ENCODE data around the gene DPP4.

DPP4 gene

DNA sequence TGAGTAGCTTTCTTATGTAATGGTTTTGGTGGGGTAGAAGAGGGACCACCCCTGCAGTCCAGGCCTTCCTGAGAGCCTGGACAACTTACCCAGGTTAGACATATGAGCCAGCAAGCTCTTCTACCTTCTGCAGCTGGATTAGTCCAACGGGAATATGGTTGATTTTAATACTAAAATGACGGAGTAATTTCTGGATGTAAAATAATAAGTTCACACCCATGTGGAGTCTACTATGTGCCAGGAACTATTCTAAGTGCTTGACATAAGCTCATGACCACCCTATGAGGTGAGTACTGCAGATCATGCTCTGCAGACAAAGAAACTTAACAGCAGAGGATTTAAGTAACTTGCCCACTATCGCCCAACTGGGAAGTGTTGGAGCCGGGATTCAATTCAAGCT lies 45.5 kb downstream of the DPP4 start:
- no peak for ATAC-seq
- TF ChIP-seq, protein P1, sequence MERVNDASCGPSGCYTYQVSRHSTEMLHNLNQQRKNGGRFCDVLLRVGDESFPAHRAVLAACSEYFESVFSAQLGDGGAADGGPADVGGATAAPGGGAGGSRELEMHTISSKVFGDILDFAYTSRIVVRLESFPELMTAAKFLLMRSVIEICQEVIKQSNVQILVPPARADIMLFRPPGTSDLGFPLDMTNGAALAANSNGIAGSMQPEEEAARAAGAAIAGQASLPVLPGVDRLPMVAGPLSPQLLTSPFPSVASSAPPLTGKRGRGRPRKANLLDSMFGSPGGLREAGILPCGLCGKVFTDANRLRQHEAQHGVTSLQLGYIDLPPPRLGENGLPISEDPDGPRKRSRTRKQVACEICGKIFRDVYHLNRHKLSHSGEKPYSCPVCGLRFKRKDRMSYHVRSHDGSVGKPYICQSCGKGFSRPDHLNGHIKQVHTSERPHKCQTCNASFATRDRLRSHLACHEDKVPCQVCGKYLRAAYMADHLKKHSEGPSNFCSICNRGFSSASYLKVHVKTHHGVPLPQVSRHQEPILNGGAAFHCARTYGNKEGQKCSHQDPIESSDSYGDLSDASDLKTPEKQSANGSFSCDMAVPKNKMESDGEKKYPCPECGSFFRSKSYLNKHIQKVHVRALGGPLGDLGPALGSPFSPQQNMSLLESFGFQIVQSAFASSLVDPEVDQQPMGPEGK (CRISPR knock-in tag; IDR thresholded peaks at IDR 0.05; ENCODE audit: borderline replicate concordance), result no peak
- TF ChIP-seq CSDC2 (CRISPR knock-in tag; IDR thresholded peaks at IDR 0.05) (no peak), BACH2 (CRISPR knock-in tag; IDR thresholded peaks at IDR 0.05; ENCODE audit: borderline replicate concordance) (no peak), TCF4 (CRISPR knock-in tag; IDR thresholded peaks at IDR 0.05; ENCODE audit: borderline replicate concordance) (no peak), CSRNP3 (CRISPR knock-in tag; IDR thresholded peaks at IDR 0.05) (no peak), TOX (CRISPR knock-in tag; IDR thresholded peaks at IDR 0.05; ENCODE audit: borderline replicate concordance) (no peak)

DNA sequence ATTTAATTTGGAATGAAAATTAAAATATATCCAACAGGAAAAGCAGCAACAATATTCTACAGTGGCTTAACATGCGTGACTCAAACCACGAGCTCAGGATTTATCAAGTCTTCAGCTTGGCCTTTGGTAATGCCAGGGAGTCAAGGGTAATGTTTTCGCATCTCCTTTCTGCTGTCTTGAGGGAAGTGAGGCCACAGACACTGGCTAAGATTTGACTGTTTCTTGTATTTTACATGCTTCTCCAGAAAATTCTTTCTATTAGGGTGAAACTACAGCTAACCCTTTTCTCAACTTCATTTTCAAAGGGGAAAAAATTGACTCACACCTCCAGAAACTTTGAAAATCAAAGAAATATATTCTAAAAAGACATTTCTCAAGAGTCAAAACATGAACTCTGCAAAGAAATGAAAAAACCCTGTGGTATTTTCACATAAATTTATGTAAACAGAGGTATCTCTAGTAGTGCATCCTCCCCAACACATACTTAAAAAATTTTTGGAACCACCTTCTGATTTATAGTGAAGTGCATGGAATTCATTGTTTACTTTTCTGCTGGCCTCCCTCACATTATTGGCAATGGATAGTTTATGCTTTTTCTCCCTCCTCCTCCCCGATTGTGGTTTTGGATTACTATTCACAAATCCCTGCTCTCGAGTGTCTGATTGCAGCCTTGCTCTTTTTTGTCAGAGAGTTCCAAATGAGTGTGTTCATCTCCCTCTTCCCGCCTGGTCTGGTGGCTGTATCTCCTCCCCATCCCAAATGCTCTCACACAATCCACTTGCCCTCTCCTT lies 48.7 kb downstream of the DPP4 start:
- TF ChIP-seq ESRRG (CRISPR knock-in tag; IDR thresholded peaks at IDR 0.05), result no peak
- TF ChIP-seq ZNF70 (CRISPR knock-in tag; IDR thresholded peaks at IDR 0.05), result no peak
- no peak for TF ChIP-seq GLIS3 (CRISPR knock-in tag; IDR thresholded peaks at IDR 0.05)
- no peak for TF ChIP-seq ISL1 (CRISPR knock-in tag; IDR thresholded peaks at IDR 0.05)
- TF ChIP-seq ZNF8 (CRISPR knock-in tag; IDR thresholded peaks at IDR 0.05), result no peak
- TF ChIP-seq ARNTL (CRISPR knock-in tag; IDR thresholded peaks at IDR 0.05; ENCODE audit: borderline replicate concordance, low read depth), result no peak
- TF ChIP-seq ZNF565 (CRISPR knock-in tag; conservative IDR thresholded peaks at IDR 0.05; ENCODE audit: low read depth), result no peak
- TF ChIP-seq ZC3H10 (CRISPR knock-in tag; IDR thresholded peaks at IDR 0.05), result no peak
- TF ChIP-seq ZFP30 (CRISPR knock-in tag; IDR thresholded peaks at IDR 0.05), result no peak
- no peak for TF ChIP-seq CSDC2 (CRISPR knock-in tag; IDR thresholded peaks at IDR 0.05)
- ATAC-seq, result peak; percentile 38; the same call in 2 of the 3 replicates

DNA sequence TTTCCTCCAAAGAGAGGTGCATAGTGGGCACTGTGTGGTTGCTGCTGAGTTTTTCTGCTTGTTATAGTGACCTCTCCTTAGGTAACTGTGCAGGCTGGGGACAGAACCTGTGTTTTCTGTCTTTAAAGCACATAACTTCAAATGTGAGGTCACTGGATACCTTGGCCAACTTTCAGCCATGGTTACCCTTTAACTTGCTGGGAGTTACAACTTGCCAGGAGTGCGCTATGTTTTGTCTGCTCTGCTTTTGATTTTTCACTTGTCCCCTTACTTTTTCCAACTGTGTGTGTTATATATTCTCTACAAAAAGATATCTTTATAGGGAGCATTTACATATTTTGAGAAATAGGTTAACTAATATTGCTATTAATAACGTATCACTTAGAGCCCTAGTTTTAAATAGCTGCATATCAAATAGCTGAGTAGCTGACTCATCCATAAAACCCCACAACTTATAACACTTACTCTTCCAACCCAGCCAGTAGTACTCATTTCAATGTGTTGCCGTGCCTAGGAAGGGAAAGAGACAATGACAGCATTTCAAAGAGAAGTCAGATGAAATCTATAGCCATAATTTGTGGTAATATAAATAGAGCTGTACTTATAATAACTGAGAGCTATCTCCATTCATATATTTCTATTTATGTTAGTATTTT lies 51.6 kb downstream of the DPP4 start:
- ATAC-seq, result peak; percentile 79
- no peak for TF ChIP-seq TCF4 (CRISPR knock-in tag; IDR thresholded peaks at IDR 0.05; ENCODE audit: borderline replicate concordance)
- TF ChIP-seq RARB (CRISPR knock-in tag; IDR thresholded peaks at IDR 0.05), result no peak
- TF ChIP-seq ESRRG (CRISPR knock-in tag; IDR thresholded peaks at IDR 0.05), result no peak
- no peak for TF ChIP-seq ZNF70 (CRISPR knock-in tag; IDR thresholded peaks at IDR 0.05)
- no peak for TF ChIP-seq ZNF565 (CRISPR knock-in tag; conservative IDR thresholded peaks at IDR 0.05; ENCODE audit: low read depth)
- no peak for TF ChIP-seq ARNTL (CRISPR knock-in tag; IDR thresholded peaks at IDR 0.05; ENCODE audit: borderline replicate concordance, low read depth)
- TF ChIP-seq ZNF8 (CRISPR knock-in tag; IDR thresholded peaks at IDR 0.05), result no peak
- TF ChIP-seq TOX (CRISPR knock-in tag; IDR thresholded peaks at IDR 0.05; ENCODE audit: borderline replicate concordance), result no peak
- no peak for TF ChIP-seq CREB5 (CRISPR knock-in tag; IDR thresholded peaks at IDR 0.05; ENCODE audit: low read depth)
- no peak for TF ChIP-seq CSDC2 (CRISPR knock-in tag; IDR thresholded peaks at IDR 0.05)
- no peak for TF ChIP-seq TSHZ2 (CRISPR knock-in tag; IDR thresholded peaks at IDR 0.05)
- no peak for TF ChIP-seq SNAI2 (CRISPR knock-in tag; IDR thresholded peaks at IDR 0.05)
- no peak for TF ChIP-seq OSR1 (CRISPR knock-in tag; IDR thresholded peaks at IDR 0.05)
- TF ChIP-seq PPARA (CRISPR knock-in tag; IDR thresholded peaks at IDR 0.05; ENCODE audit: borderline replicate concordance), result no peak
- TF ChIP-seq GLIS3 (CRISPR knock-in tag; IDR thresholded peaks at IDR 0.05), result no peak
- TF ChIP-seq CSRNP3 (CRISPR knock-in tag; IDR thresholded peaks at IDR 0.05), result no peak
- TF ChIP-seq ZFP30 (CRISPR knock-in tag; IDR thresholded peaks at IDR 0.05), result no peak
- no peak for TF ChIP-seq ZFP3 (CRISPR knock-in tag; IDR thresholded peaks at IDR 0.05)
- TF ChIP-seq, protein P2, sequence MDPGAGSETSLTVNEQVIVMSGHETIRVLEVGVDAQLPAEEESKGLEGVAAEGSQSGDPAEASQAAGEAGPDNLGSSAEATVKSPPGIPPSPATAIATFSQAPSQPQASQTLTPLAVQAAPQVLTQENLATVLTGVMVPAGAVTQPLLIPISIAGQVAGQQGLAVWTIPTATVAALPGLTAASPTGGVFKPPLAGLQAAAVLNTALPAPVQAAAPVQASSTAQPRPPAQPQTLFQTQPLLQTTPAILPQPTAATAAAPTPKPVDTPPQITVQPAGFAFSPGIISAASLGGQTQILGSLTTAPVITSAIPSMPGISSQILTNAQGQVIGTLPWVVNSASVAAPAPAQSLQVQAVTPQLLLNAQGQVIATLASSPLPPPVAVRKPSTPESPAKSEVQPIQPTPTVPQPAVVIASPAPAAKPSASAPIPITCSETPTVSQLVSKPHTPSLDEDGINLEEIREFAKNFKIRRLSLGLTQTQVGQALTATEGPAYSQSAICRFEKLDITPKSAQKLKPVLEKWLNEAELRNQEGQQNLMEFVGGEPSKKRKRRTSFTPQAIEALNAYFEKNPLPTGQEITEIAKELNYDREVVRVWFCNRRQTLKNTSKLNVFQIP (CRISPR knock-in tag; IDR thresholded peaks at IDR 0.05; ENCODE audit: borderline replicate concordance, low read depth), result no peak
- TF ChIP-seq, protein P1 (CRISPR knock-in tag; IDR thresholded peaks at IDR 0.05; ENCODE audit: borderline replicate concordance), result no peak
